GM12892 (cell line): ENCODE measurements around the gene B4GALT4.

Source experiments
- POLR2A ChIP-seq: IDR thresholded peaks from 2 replicates; pipeline ENCODE4 v1.6.1; 2011; ENCODE audit warnings: low read depth, low read length, control low read depth
- POLR2AphosphoS5 ChIP-seq: IDR thresholded peaks from 2 replicates; pipeline ENCODE4 v1.6.1; 2011; ENCODE audit warnings: low read depth, low read length, control low read depth

- no peak for TF ChIP-seq POLR2A
- TF ChIP-seq POLR2AphosphoS5 = no peak
These were observed 18.3 kb downstream of the B4GALT4 start for GRCh38 chr3:119222391-119222790.
